Measurements from ENCODE around the gene CDK3. TPM values are rescaled to one million over a fixed set of nuclear protein-coding genes. Genes with fewer than 3 reads are reported as not detected.

Gene CDK3
- total and polyA plus RNA-seq, 2 donors (not counting 3 experiments of a cell fraction or from before 2014, with no cell fraction given), result 8.5 to 8.7 TPM

GRCh38 chr17:76011951-76012350 is 11.3 kb downstream of the CDK3 start:
- Histone ChIP-seq H3K9ac (replicated peaks; ENCODE audit: extremely low read depth, insufficient read depth, low read length) (no peak overlapping the region), H2AFZ (ENCODE audit: low read depth, low read length) (no peak overlapping the region), H4K20me1 (replicated peaks; ENCODE audit: control insufficient read depth, extremely low read depth, insufficient read depth, low read length) (no peaks in the 10 kb centered on the region), H3K4me2 (ENCODE audit: insufficient read depth, low read length) (no peak overlapping the region), H3K9me1 (replicated peaks; ENCODE audit: control insufficient read depth, extremely low read depth, insufficient read depth, low read length) (no peaks in the 10 kb centered on the region), H3K4me1 (ENCODE audit: control insufficient read depth, extremely low read depth, insufficient read depth, low read length) (no peaks in the 10 kb centered on the region), H3K4me3 (replicated peaks in 1 of 3; ENCODE audit: insufficient read depth in 1 of 3, low read depth in 1 of 3, low read length in 3 of 3) (no peak overlapping the region), H3K79me2 (ENCODE audit: control insufficient read depth, insufficient read depth, low read length) (no peaks in the 10 kb centered on the region), H3K27ac (ENCODE audit: insufficient read depth, low read depth, low read length) (no peak overlapping the region), H3K27me3 (ENCODE audit: control insufficient read depth in 2 of 2, insufficient read depth in 2 of 2, low read length in 2 of 2) (no peaks in the 10 kb centered on the region), H3K9me3 (replicated peaks; ENCODE audit: control insufficient read depth, insufficient read depth, low read length) (no peaks in the 10 kb centered on the region), H3K36me3 (ENCODE audit: control insufficient read depth in 2 of 2, extremely low read depth in 1 of 2, insufficient read depth in 2 of 2, low read length in 2 of 2) (no peaks in the 10 kb centered on the region)
- intact Hi-C loops (cut with micrococcal nuclease) (loop anchor here (5.0 to 10.0 kb wide), 4 partner anchors 65 to 263 kb away; partner anchors contain the start of gene ZACN), dilution Hi-C loops (cut with MboI; ENCODE audit: extremely low pct_ligation_motif_present, low sequenced_read_pairs) (no loop called here)
- TF ChIP-seq MAX (IDR thresholded peaks at IDR 0.05; ENCODE audit: insufficient read depth, insufficient read length) (no peak), POLR2AphosphoS5 (IDR thresholded peaks at IDR 0.05; ENCODE audit: insufficient read depth, low read depth, low read length) (no peak)
- TF ChIP-seq, protein P1, sequence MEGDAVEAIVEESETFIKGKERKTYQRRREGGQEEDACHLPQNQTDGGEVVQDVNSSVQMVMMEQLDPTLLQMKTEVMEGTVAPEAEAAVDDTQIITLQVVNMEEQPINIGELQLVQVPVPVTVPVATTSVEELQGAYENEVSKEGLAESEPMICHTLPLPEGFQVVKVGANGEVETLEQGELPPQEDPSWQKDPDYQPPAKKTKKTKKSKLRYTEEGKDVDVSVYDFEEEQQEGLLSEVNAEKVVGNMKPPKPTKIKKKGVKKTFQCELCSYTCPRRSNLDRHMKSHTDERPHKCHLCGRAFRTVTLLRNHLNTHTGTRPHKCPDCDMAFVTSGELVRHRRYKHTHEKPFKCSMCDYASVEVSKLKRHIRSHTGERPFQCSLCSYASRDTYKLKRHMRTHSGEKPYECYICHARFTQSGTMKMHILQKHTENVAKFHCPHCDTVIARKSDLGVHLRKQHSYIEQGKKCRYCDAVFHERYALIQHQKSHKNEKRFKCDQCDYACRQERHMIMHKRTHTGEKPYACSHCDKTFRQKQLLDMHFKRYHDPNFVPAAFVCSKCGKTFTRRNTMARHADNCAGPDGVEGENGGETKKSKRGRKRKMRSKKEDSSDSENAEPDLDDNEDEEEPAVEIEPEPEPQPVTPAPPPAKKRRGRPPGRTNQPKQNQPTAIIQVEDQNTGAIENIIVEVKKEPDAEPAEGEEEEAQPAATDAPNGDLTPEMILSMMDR (IDR thresholded peaks at IDR 0.05; ENCODE audit: extremely low read depth in 1 of 2, insufficient read depth in 1 of 2, low read depth in 1 of 2, low read length in 2 of 2), result no peak
- DNase-seq (ENCODE audit: low read depth, low spot score) (no peak), FAIRE-seq (no peak)
- ChIA-PET CTCF (interaction anchor here (0.8 to 4.6 kb wide), 5 partner anchors 13 to 267 kb away, joined by 3 to 35 read pairs (median 9); partner anchors contain the start of genes CDK3 and MRPL38), POLR2A (no interaction called here)
- no TSS peak for BruUV-seq (replicated peaks)

DNA sequence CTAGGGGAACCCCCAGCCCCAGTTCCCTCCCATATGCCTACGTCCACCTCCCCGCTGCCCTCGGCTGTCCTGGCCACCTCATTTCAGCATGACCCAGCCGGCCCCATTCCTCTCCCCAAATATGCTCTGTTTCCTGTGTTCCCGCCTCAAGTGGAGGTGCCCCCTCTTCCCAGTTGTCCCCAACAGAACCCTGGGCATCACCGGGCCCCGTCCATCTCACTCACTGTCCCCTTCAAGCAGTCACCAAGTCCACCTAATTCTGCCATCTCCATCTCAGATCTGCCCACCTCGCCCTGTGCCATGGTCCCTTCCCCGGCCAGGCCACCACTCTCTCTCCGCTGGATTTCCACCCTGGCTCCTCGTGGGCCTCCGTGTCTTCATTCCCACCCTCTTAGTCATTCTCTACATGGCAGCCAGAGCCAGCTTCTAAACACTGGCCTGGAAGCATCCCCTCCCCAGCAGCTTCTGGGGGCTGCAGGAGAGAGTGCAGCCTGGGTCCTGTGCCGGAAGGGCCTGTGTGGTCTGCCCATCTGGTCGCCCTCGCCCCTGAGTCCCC is 12.8 kb downstream of the CDK3 start:
- Histone ChIP-seq H3K9me3 (replicated peaks; ENCODE audit: control insufficient read depth, insufficient read depth, low read length) (no peaks in the 10 kb centered on the region), H3K4me2 (ENCODE audit: insufficient read depth, low read length) (no peak overlapping the region), H4K20me1 (replicated peaks; ENCODE audit: control insufficient read depth, extremely low read depth, insufficient read depth, low read length) (no peaks in the 10 kb centered on the region), H3K79me2 (ENCODE audit: control insufficient read depth, insufficient read depth, low read length) (no peaks in the 10 kb centered on the region), H3K9me1 (replicated peaks; ENCODE audit: control insufficient read depth, extremely low read depth, insufficient read depth, low read length) (no peaks in the 10 kb centered on the region), H3K27ac (ENCODE audit: insufficient read depth, low read depth, low read length) (no peak overlapping the region), H3K9ac (replicated peaks; ENCODE audit: extremely low read depth, insufficient read depth, low read length) (no peak overlapping the region), H3K4me1 (ENCODE audit: control insufficient read depth, extremely low read depth, insufficient read depth, low read length) (no peaks in the 10 kb centered on the region), H3K4me3 (replicated peaks in 1 of 3; ENCODE audit: insufficient read depth in 1 of 3, low read depth in 1 of 3, low read length in 3 of 3) (no peak overlapping the region), H3K36me3 (ENCODE audit: control insufficient read depth in 2 of 2, extremely low read depth in 1 of 2, insufficient read depth in 2 of 2, low read length in 2 of 2) (no peaks in the 10 kb centered on the region), H2AFZ (ENCODE audit: low read depth, low read length) (no peak overlapping the region), H3K27me3 (ENCODE audit: control insufficient read depth in 2 of 2, insufficient read depth in 2 of 2, low read length in 2 of 2) (no peaks in the 10 kb centered on the region)
- no TSS peak for BruUV-seq (replicated peaks)
- TF ChIP-seq POLR2A (IDR thresholded peaks at IDR 0.05; ENCODE audit: low read depth, low read length) (no peak), EZH2 (IDR thresholded peaks at IDR 0.05; ENCODE audit: borderline replicate concordance, low read depth, low read length, severe bottlenecking) (no peak)
- intact Hi-C loops (cut with micrococcal nuclease) (loop anchor here (5.0 to 10.0 kb wide), 4 partner anchors 64 to 261 kb away; partner anchors contain the start of gene ZACN), dilution Hi-C loops (cut with MboI; ENCODE audit: extremely low pct_ligation_motif_present, low sequenced_read_pairs) (no loop called here)
- DNase-seq (ENCODE audit: low read depth, low spot score) (no peak), FAIRE-seq (no peak)
- POLR2A ChIA-PET, result no interaction called here
- CTCF ChIA-PET, result interaction anchor here (0.6 to 3.4 kb wide), 51 partner anchors 8 to 286 kb away, joined by 3 to 31 read pairs (median 5); partner anchors contain the start of genes CDK3, EVPL, EXOC7 and MRPL38
